ENCODE measurements around the gene CNTNAP2.

Gene CNTNAP2

GRCh38 chr7:146388928-146389327 is 272.3 kb downstream of the CNTNAP2 start:
- TF ChIP-seq GATA1 (IDR thresholded peaks at IDR 0.05; ENCODE audit: low read depth, low read length), result no peak
- no peak for TF ChIP-seq POLR2A (IDR thresholded peaks at IDR 0.05; ENCODE audit: low read length)

GRCh38 chr7:146393346-146393745 is 276.7 kb downstream of the CNTNAP2 start:
- no peak for DNase-seq
- TF ChIP-seq POLR2A (IDR thresholded peaks at IDR 0.05; ENCODE audit: low read length) (no peak), GATA1 (IDR thresholded peaks at IDR 0.05; ENCODE audit: low read depth, low read length) (no peak)

More at GRCh38 chr7:146388928-146389327, 272.3 kb downstream of the CNTNAP2 start:
- no peak for DNase-seq

- no peak for TF ChIP-seq GATA1 (IDR thresholded peaks at IDR 0.05; ENCODE audit: low read depth, low read length)
- no peak for TF ChIP-seq POLR2A (IDR thresholded peaks at IDR 0.05; ENCODE audit: low read length)
- no peak for DNase-seq
Measured at GRCh38 chr7:146397141-146397540, 280.5 kb downstream of the CNTNAP2 start.

DNA sequence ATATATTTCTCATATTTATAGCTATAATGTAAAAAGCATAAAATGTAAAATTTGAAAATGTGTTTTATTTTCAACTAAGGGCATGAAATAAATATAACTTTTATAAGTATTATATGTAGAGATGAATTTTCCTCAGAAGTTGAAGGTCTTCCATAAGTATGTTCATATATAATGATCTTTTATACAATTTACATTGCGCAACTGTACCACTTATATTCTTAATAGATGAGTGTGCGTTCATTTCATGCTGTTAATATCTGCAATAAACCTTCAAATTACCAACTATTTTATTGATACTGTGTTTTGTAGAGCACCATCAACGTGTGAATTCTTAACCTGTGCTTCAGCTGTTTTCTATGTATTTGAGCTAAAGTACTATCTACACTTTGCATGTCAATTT is 285.3 kb downstream of the CNTNAP2 start:
- DNase-seq, result no peak
- no peak for TF ChIP-seq POLR2A (IDR thresholded peaks at IDR 0.05; ENCODE audit: low read length)
- no peak for TF ChIP-seq GATA1 (IDR thresholded peaks at IDR 0.05; ENCODE audit: low read depth, low read length)

DNA sequence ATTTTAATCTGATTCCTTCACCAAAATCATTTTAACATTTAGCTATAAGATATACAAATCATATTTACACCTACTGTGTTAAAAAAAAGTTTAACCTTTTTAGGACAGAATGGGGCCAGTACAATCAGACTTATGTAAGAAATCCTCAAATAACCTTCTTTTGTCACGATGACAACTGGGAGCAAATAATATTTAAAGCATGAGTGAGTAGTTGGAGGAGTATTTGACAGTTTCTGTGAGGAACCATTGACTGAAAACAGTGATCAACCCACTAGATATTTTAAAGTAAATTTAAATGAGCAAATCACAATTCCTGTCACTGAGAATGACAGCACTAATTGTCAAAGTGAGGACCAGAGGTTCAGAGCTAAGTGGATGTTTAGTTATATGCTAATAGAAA is 289.1 kb downstream of the CNTNAP2 start:
- DNase-seq, result no peak

GRCh38 chr7:146411975-146412374 is 295.4 kb downstream of the CNTNAP2 start:
- no peak for DNase-seq
- TF ChIP-seq POLR2A (IDR thresholded peaks at IDR 0.05; ENCODE audit: low read length) (no peak), GATA1 (IDR thresholded peaks at IDR 0.05; ENCODE audit: low read depth, low read length) (no peak)

More for the DNA sequence above, 289.1 kb downstream of the CNTNAP2 start:
- no peak for TF ChIP-seq GATA1 (IDR thresholded peaks at IDR 0.05; ENCODE audit: low read depth, low read length)
- TF ChIP-seq POLR2A (IDR thresholded peaks at IDR 0.05; ENCODE audit: low read length), result no peak

GRCh38 chr7:146412781-146413180 is 296.2 kb downstream of the CNTNAP2 start:
- TF ChIP-seq GATA1 (IDR thresholded peaks at IDR 0.05; ENCODE audit: low read depth, low read length), result no peak
- TF ChIP-seq POLR2A (IDR thresholded peaks at IDR 0.05; ENCODE audit: low read length), result no peak
- DNase-seq, result no peak

DNA sequence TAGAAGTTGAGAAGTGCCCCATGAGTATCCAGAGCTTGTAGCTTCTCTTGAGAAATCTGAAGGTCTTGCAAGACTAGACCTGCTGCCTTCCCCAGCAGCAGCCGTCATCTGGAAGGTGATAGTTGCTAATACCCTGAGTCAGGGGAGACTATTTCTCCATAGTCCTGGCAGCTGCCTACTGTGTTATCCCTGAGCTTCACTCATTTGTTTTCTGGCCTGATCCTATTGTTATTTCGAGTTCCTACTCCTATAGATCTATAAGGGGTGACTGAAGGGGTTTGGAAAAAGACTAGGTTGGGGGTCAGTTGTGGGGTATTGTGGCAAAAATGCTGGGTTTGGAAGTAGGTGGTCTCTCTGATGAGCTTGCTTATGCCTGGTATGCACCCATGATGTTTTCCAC is 297.8 kb downstream of the CNTNAP2 start:
- TF ChIP-seq POLR2A (IDR thresholded peaks at IDR 0.05; ENCODE audit: low read length), result no peak
- no peak for TF ChIP-seq GATA1 (IDR thresholded peaks at IDR 0.05; ENCODE audit: low read depth, low read length)
- no peak for DNase-seq

- TF ChIP-seq POLR2A (IDR thresholded peaks at IDR 0.05; ENCODE audit: low read length), result no peak
- TF ChIP-seq GATA1 (IDR thresholded peaks at IDR 0.05; ENCODE audit: low read depth, low read length), result no peak
- DNase-seq, result no peak
Measured at GRCh38 chr7:146414937-146415336, 298.3 kb downstream of the CNTNAP2 start.

DNA sequence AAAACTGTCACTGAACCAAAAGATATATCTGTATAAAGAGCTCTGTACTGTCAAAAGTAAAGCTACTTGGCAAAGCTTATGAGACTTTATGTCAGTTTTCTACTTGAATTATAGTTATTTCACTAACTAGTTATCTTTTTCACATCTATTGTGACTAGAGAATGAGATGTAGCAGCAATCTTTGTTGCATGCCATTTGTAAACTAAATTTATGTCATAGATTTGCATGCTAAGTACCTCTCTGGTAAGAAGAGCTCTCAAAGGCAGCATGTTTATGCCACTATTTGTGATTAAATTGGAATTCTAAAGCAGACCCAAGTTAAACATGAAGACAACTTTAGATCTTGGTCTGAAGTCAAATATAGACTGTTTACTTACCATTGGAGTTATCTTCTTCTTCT is 300.6 kb downstream of the CNTNAP2 start:
- no peak for TF ChIP-seq POLR2A (IDR thresholded peaks at IDR 0.05; ENCODE audit: low read length)
- TF ChIP-seq GATA1 (IDR thresholded peaks at IDR 0.05; ENCODE audit: low read depth, low read length), result no peak
- DNase-seq, result no peak

- no peak for DNase-seq
- TF ChIP-seq POLR2A (IDR thresholded peaks at IDR 0.05; ENCODE audit: low read length), result no peak
- TF ChIP-seq GATA1 (IDR thresholded peaks at IDR 0.05; ENCODE audit: low read depth, low read length), result no peak
Measured at GRCh38 chr7:146423446-146423845, 306.8 kb downstream of the CNTNAP2 start.

DNA sequence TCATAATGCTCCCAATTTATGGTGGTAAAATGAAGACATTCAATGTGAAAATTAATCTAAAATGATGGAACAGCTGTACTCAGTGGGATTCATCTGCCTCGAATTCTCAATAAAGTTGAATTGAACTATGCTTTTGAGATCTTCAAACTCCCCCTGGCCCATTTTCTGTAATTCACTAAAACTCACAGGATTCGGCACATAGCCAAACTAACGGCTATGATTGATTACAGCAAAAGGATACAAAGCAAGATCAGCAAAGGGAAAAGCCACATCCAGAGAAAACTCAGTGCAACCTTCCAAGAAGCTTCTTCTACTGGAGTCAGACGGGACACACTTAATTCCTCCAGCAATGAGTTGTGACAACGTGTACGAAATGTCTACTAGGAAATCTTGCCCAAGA is 307.5 kb downstream of the CNTNAP2 start:
- no peak for DNase-seq
- TF ChIP-seq GATA1 (IDR thresholded peaks at IDR 0.05; ENCODE audit: low read depth, low read length) (no peak), POLR2A (IDR thresholded peaks at IDR 0.05; ENCODE audit: low read length) (no peak)

- TF ChIP-seq GATA1 (IDR thresholded peaks at IDR 0.05; ENCODE audit: low read depth, low read length), result no peak
- no peak for TF ChIP-seq POLR2A (IDR thresholded peaks at IDR 0.05; ENCODE audit: low read length)
- no peak for DNase-seq
Measured at GRCh38 chr7:146433501-146433900, 316.9 kb downstream of the CNTNAP2 start.

GRCh38 chr7:146443102-146443501 is 326.5 kb downstream of the CNTNAP2 start:
- no peak for DNase-seq
- TF ChIP-seq GATA1 (IDR thresholded peaks at IDR 0.05; ENCODE audit: low read depth, low read length) (no peak), POLR2A (IDR thresholded peaks at IDR 0.05; ENCODE audit: low read length) (no peak)

- no peak for TF ChIP-seq GATA1 (IDR thresholded peaks at IDR 0.05; ENCODE audit: low read depth, low read length)
- TF ChIP-seq POLR2A (IDR thresholded peaks at IDR 0.05; ENCODE audit: low read length), result no peak
- no peak for DNase-seq
Measured at GRCh38 chr7:146449625-146450024, 333.0 kb downstream of the CNTNAP2 start.

- DNase-seq, result no peak
Measured at GRCh38 chr7:146455091-146455655, 338.6 kb downstream of the CNTNAP2 start.

More at GRCh38 chr7:146455091-146455655, 338.6 kb downstream of the CNTNAP2 start:
- TF ChIP-seq GATA1 (IDR thresholded peaks at IDR 0.05; ENCODE audit: low read depth, low read length) (no peak), POLR2A (IDR thresholded peaks at IDR 0.05; ENCODE audit: low read length) (no peak)
